VCaP (cell line): ENCODE measurements around the gene NEU1.
"Not testable (repeated sequence)": the region's sequence is repeated elsewhere in the genome, so short reads cannot be mapped to it uniquely, and the experiment has no call there.

ENCODE experiments used
- H3K27ac ChIP-seq: fragments of 450-650 bp; 2 replicates; pipeline ENCODE4 v1.5.1; 2017
- CTCF ChIP-seq: fragments of 450-650 bp; conservative IDR thresholded peaks from 2 replicates; pipeline ENCODE4 v1.5.1; 2017; ENCODE audit warnings: mild to moderate bottlenecking, moderate library complexity

Gene NEU1

DNA sequence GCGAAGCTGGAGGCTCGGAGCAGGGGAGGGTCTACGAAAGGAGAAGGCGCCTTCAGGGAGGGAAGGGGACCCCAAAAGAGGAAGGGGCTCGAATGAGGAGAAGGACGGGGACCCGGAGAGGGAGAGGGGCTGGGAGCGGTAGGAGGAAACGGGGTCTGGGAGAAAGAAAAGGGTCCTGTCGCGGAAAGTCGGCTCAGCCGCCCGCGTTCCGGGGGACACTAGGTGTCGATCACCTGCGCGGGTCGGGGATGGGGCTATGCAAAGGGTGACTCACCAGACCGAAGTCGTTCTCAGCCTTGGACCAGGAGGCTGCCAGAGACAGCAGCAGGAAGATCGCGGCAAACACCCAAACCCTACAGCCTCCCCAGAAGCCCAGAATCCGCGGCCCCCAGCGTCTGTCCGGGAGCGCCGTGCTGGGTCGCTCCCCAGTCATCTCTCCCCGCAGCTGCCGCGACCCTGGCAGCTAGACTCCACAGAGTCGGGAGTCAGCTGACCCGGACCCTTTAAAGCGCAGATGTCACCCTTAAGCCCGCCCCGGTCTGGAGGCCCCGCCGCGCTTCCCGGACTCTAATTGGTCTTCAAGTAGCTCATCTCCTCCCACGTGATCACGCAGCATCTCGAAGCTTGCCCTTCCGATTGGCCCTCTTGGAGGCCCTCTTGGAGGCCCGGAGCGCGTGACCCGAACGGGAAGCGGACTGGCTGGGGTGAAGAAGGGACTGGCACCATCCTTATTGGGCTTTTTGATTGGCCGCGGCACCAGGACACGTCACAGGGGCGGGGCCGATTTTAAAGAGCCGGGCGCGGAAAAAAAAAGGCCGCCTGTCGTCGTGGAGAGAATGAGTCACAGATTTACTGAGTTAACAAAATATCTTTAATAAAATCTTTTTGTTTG is at the start of gene NEU1:
Gene NEU1, minus strand, starts transcription at position 478 of the 892 bp plus-strand sequence. Its CDS starts 45 bp downstream, at position 433.
- no peak for TF ChIP-seq CTCF
- peak within 1 kb of the TSS; percentile 63 for H3K27ac ChIP-seq

DNA sequence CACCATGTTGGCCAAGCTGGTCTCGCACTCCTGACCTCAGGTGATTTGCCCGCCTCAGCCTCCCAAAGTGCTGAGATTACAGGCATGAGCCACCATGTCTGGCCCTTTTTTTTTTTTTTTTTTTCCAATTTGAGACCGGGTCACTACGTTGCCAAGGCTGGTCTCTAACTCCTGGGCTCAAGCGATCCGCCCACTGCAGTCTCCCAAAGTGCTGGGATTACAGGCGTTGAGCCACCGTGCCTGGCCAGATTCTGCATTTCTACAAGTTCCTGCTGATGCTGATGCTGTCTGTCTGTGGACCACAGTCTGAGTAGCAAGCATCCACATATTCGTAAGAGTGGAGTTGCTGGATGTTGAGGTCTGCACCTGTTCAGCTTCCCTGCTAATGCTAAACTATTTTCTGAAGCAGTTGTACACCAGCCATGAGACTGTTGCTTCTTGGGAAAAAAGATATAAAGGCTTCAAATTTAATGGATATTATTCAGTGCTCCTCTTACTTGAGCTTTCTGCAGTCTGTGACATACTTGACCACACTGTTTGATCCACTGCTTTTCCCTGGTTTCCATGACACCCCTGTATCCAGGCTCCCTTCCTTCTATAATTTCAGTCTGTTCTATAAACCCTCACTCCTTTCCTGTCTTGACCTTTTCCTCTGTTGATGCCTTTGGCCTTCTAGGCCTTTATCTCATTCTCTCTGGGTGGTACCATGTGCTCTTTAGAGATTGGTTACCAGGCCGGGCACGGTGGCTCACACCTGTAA is 49.4 kb upstream of the NEU1 start:
- no peak for TF ChIP-seq CTCF
- no peak overlapping the region for H3K27ac ChIP-seq

DNA sequence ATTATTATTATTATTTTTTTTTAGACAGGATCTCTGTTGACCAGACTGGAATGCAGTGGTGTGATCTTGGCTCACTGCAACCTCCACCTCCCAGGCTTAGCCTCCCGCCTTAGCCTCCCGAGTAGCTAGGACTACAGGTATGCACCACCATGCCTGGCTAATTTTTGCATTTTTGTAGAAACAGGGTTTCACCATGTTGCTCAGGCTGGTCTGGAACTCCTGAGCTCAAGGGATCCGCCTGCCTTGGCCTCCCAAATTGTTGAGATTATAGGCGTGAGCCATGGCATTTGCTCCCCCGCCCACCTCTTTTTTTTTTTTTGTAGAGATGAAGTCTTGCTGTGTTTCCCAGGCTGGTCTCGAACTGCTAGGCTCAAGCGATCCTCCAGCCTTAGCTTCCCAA is 46.7 kb upstream of the NEU1 start:
- H3K27ac ChIP-seq, result not testable (repeated sequence)

DNA sequence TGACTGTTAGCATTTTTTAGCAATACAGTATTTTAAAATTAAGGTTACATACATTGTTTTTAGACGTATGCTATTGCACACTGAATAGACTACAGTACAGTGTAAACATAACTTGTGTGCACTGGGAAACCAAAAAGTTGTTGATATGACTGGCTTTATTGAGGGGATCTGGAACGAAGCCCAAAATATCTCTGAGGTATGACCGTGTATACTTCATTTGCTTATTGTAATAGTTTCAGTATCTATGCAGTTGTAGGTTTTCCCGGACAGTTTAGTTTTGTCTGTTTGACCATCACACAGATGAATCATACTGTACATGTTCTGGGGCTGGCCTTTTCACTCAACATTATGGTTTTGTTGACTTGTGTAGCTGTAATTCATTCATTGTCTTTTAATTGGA is 46.2 kb upstream of the NEU1 start:
- H3K27ac ChIP-seq, result no peak overlapping the region
- no peak for TF ChIP-seq CTCF

GRCh38 chr6:31908255-31908654 is 45.6 kb upstream of the NEU1 start:
- not testable (repeated sequence) for H3K27ac ChIP-seq

- TF ChIP-seq CTCF, result no peak
- no peak overlapping the region for H3K27ac ChIP-seq
Observed at GRCh38 chr6:31907158-31907813, 44.7 kb upstream of the NEU1 start.

DNA sequence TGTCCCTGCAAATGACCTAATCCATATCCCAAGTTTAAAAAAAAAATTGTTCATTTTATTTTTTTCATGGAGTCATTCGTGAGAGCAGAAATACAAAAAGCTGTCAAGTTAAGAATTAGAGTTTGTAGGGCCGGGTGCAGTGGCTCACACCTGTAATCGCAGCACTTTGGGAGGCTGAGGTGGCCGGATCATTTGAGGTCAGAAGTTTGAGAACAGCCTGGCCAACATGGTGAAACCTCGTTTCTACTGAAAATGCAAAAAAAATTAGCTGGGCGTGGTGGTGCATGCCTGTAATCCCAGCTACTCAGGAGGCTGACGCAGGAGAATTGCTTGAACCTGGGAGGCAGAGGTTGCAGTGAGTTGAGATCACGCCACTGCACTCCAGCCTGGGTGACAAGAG is 44.1 kb upstream of the NEU1 start:
- H3K27ac ChIP-seq, result not testable (repeated sequence)

DNA sequence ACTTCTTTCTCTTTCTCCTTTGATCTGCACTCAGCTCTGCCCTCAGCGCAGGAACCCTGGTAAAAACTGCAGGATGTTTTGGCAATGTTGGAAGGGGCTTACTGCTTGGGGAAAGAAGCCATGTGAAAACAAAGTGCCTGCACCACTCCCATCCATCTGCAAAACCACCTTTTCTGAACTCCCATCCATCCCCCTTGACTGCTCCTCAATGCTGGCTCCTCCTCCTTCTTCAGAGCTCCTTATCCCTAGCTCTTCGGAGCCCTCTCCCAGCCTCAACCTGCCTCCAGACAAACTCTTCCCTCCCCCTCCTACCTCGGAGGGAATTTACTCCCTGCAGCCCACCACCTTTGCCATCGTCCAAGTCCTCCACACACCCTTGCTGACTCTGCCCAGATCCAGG is 43.5 kb upstream of the NEU1 start:
- H3K27ac ChIP-seq, result no peak overlapping the region
- TF ChIP-seq CTCF, result no peak

DNA sequence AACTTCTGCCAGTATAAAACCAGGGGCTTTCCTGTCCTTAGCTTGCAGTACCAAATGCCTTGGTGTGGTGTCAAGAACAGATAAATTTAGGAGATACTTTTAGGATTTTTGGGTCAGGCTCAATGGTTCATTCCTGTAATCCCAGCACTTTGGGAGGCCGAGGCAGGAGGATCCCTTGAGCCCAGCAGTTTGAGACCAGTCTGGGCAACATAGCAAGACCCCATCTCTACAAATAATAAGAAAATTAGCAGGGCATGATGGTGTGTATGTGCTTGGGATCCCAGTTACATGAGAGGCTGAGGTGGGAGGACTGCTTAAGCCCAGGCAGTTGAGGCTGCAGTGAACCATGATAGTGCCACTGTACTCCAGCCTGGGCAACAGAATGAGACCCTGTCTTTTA is 42.4 kb upstream of the NEU1 start:
- TF ChIP-seq CTCF, result no peak
- H3K27ac ChIP-seq, result no peak overlapping the region
